Measurements from ENCODE around the gene UCK2. TPM values are rescaled to one million over a fixed set of nuclear protein-coding genes. Genes with fewer than 3 reads are reported as not detected.

The UCK2 gene
- total RNA-seq, 1 experiment from 2014 or later: 88.4 TPM

DNA sequence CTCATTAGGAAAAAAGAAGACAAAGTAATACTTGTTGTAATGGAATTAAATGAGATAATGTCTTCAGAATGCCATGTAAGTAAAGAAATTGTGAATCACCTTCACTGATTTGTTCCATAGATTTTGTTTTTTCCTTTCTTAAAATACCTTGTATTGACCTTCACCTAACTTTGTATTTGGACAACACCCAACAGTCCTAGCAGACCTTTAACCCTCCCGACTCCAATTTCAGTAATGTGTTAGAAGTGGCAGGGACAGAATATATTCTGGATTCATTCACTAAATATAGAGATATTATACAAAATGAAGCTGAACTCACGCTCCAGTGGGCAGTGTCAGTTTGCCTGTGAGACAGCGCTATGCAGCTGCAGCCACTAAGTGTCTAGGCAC is 57.9 kb downstream of the UCK2 start:
- Histone ChIP-seq H3K27ac (ENCODE audit: low read depth, low read length) (no peak overlapping the region), H3K4me1 (ENCODE audit: control insufficient read depth in 1 of 2, insufficient read depth in 2 of 2, low read length in 2 of 2) (peaks cover 0 to 16% of the 10 kb centered on the region in 2 experiments; a peak in 2 of 4 replicates)
- intact Hi-C loops (cut with micrococcal nuclease): no loop called here

More for the DNA sequence above, 57.9 kb downstream of the UCK2 start:
- TF ChIP-seq JUND (IDR thresholded peaks at IDR 0.05) (no peak), CEBPB (IDR thresholded peaks at IDR 0.05; ENCODE audit: low read depth) (no peak), SRF (IDR thresholded peaks at IDR 0.05; ENCODE audit: low read depth) (no peak), POLR2A (IDR thresholded peaks at IDR 0.05; ENCODE audit: borderline replicate concordance, extremely low read depth, insufficient read depth, insufficient read length) (no peak), ZFX (IDR thresholded peaks at IDR 0.05) (no peak), FOSL1 (IDR thresholded peaks at IDR 0.05; ENCODE audit: low read depth) (no peak), YY1 (IDR thresholded peaks at IDR 0.05; ENCODE audit: extremely low read depth, insufficient replicate concordance, low read depth, low read length) (no peak), CBX3 (IDR thresholded peaks at IDR 0.05; ENCODE audit: low read depth) (no peak), ZNF274 (IDR thresholded peaks at IDR 0.05; ENCODE audit: low read depth, low read length) (no peak), ELF1 (IDR thresholded peaks at IDR 0.05; ENCODE audit: borderline replicate concordance, low read depth) (no peak), SIN3A (IDR thresholded peaks at IDR 0.05; ENCODE audit: low read depth) (no peak), EZH2 (IDR thresholded peaks at IDR 0.05) (no peak), SP1 (IDR thresholded peaks at IDR 0.05; ENCODE audit: low read depth) (no peak), EZH2phosphoT487 (IDR thresholded peaks at IDR 0.05; ENCODE audit: borderline replicate concordance) (no peak), TCF7L2 (IDR thresholded peaks at IDR 0.05; ENCODE audit: borderline replicate concordance, extremely low read depth, insufficient read depth, insufficient read length) (no peak), POLR2AphosphoS5 (IDR thresholded peaks at IDR 0.05; ENCODE audit: low read depth, low read length) (no peak), CTCF (IDR thresholded peaks at IDR 0.05 in 2 of 3, conservative IDR thresholded peaks at IDR 0.05 in 1 of 3; ENCODE audit: borderline replicate concordance in 1 of 3, insufficient read depth in 1 of 3, low read depth in 2 of 3, low read length in 2 of 3) (no peak)
- TF ChIP-seq, protein P1, sequence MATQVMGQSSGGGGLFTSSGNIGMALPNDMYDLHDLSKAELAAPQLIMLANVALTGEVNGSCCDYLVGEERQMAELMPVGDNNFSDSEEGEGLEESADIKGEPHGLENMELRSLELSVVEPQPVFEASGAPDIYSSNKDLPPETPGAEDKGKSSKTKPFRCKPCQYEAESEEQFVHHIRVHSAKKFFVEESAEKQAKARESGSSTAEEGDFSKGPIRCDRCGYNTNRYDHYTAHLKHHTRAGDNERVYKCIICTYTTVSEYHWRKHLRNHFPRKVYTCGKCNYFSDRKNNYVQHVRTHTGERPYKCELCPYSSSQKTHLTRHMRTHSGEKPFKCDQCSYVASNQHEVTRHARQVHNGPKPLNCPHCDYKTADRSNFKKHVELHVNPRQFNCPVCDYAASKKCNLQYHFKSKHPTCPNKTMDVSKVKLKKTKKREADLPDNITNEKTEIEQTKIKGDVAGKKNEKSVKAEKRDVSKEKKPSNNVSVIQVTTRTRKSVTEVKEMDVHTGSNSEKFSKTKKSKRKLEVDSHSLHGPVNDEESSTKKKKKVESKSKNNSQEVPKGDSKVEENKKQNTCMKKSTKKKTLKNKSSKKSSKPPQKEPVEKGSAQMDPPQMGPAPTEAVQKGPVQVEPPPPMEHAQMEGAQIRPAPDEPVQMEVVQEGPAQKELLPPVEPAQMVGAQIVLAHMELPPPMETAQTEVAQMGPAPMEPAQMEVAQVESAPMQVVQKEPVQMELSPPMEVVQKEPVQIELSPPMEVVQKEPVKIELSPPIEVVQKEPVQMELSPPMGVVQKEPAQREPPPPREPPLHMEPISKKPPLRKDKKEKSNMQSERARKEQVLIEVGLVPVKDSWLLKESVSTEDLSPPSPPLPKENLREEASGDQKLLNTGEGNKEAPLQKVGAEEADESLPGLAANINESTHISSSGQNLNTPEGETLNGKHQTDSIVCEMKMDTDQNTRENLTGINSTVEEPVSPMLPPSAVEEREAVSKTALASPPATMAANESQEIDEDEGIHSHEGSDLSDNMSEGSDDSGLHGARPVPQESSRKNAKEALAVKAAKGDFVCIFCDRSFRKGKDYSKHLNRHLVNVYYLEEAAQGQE (IDR thresholded peaks at IDR 0.05; ENCODE audit: low read depth): no peak
- TF ChIP-seq, protein P2, sequence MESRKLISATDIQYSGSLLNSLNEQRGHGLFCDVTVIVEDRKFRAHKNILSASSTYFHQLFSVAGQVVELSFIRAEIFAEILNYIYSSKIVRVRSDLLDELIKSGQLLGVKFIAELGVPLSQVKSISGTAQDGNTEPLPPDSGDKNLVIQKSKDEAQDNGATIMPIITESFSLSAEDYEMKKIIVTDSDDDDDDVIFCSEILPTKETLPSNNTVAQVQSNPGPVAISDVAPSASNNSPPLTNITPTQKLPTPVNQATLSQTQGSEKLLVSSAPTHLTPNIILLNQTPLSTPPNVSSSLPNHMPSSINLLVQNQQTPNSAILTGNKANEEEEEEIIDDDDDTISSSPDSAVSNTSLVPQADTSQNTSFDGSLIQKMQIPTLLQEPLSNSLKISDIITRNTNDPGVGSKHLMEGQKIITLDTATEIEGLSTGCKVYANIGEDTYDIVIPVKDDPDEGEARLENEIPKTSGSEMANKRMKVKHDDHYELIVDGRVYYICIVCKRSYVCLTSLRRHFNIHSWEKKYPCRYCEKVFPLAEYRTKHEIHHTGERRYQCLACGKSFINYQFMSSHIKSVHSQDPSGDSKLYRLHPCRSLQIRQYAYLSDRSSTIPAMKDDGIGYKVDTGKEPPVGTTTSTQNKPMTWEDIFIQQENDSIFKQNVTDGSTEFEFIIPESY (IDR thresholded peaks at IDR 0.05; ENCODE audit: extremely low read depth, insufficient replicate concordance, low read length): no peak
- no peak overlapping the region for H3K9ac ChIP-seq (ENCODE audit: low read length)
- ATAC-seq (no peak), DNase-seq (ENCODE audit: low read depth, low spot score) (no peak)
- no peak overlapping the region for H3K4me2 ChIP-seq (ENCODE audit: low read length)
- H3K27me3 ChIP-seq (ENCODE audit: insufficient read depth, low read length): no peaks in the 10 kb centered on the region
- H2AFZ ChIP-seq (ENCODE audit: low read depth, low read length, poor library complexity, severe bottlenecking): no peak overlapping the region
- ChIA-PET POLR2A (no interaction called here), RAD21 (ENCODE audit: low non-redundant PET in 1 of 2, low total read pairs in 2 of 2, uncharacterized antibody in 2 of 2, unreplicated experiment in 2 of 2) (no interaction called here), CTCF (no interaction called here)
- no peaks in the 10 kb centered on the region for H3K9me2 ChIP-seq (ENCODE audit: insufficient read depth)
- H3K79me2 ChIP-seq (ENCODE audit: insufficient read depth, low read length): peaks cover 100% of the 10 kb centered on the region
- peaks cover 32% of the 10 kb centered on the region; the same call in 1 of the 2 replicates for H4K20me1 ChIP-seq (ENCODE audit: insufficient read depth)
- no peaks in the 10 kb centered on the region for H3K9me3 ChIP-seq (ENCODE audit: control insufficient read depth in 1 of 2, insufficient read depth in 1 of 2, low read depth in 1 of 2, low read length in 2 of 2)
- H3K4me3 ChIP-seq (replicated peaks in 1 of 2; ENCODE audit: low read depth in 1 of 2, low read length in 2 of 2): no peak overlapping the region
- BruUV-seq (replicated peaks): no TSS peak
- H3K36me3 ChIP-seq (ENCODE audit: control insufficient read depth in 1 of 2, insufficient read depth in 2 of 2, low read length in 2 of 2): no peaks in the 10 kb centered on the region

Data from HCT116 (cell line).